ENCODE measurements around the gene SLC51A. TPM values are rescaled to one million over a fixed set of nuclear protein-coding genes. Genes with fewer than 3 reads are reported as not detected.
"Not testable (repeated sequence)": the region's sequence is repeated elsewhere in the genome, so short reads cannot be mapped to it uniquely, and the experiment has no call there.

Gene SLC51A
- total and polyA plus RNA-seq, 2 donors (not counting 3 experiments of a cell fraction or from before 2014, with no cell fraction given): not detected

DNA sequence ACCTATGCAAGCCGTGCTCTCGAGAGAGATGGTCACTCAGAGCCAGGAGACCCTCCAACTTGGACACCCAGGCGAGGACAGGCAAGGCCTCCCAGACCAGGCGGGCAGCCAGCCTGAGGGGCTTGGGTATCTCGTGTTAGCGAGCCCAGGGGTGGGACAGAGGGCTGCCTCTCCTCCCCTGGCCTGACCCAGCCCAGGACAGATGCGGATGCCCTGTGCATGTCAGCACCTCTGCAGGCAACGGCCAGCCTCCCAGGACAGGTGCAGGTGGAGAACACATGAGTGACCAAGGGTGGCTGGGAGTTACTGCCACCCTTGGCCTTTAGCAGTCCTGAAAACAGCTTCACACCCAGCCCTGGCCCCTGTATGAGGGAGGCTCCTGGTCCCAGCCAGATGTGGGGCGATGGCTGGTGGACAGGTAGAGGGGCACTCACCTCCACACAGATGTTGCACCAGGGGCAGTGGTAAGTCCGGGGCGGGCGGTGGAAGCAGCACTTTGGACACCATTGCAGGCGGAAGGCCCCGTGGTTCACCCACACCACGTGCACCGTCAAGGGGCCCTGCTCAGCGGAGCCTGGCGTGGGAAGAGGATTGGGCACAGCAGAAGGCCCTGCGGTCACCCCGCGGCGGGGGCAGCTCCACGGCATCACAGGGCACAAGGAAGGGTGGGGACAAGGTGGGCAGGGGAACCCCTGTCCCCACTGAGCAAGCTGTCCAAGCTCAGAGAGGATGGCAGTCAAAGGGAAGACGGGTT is 7.2 kb upstream of the SLC51A start:
- Histone ChIP-seq H2AFZ (ENCODE audit: low read depth, low read length) (no peak overlapping the region), H3K4me3 (replicated peaks in 1 of 3; ENCODE audit: insufficient read depth in 1 of 3, low read depth in 1 of 3, low read length in 3 of 3) (no peak overlapping the region), H3K9ac (replicated peaks; ENCODE audit: extremely low read depth, insufficient read depth, low read length) (no peak overlapping the region), H3K9me3 (replicated peaks; ENCODE audit: control insufficient read depth, insufficient read depth, low read length) (no peaks in the 10 kb centered on the region), H3K27me3 (ENCODE audit: control insufficient read depth in 2 of 2, insufficient read depth in 2 of 2, low read length in 2 of 2) (peaks cover 0 to 2% of the 10 kb centered on the region in 2 experiments), H3K36me3 (ENCODE audit: control insufficient read depth in 2 of 2, extremely low read depth in 1 of 2, insufficient read depth in 2 of 2, low read length in 2 of 2) (no peaks in the 10 kb centered on the region), H3K9me1 (replicated peaks; ENCODE audit: control insufficient read depth, extremely low read depth, insufficient read depth, low read length) (no peaks in the 10 kb centered on the region), H3K27ac (ENCODE audit: insufficient read depth, low read depth, low read length) (no peak overlapping the region), H3K4me1 (ENCODE audit: control insufficient read depth, extremely low read depth, insufficient read depth, low read length) (no peaks in the 10 kb centered on the region), H3K4me2 (ENCODE audit: insufficient read depth, low read length) (no peak overlapping the region), H4K20me1 (replicated peaks; ENCODE audit: control insufficient read depth, extremely low read depth, insufficient read depth, low read length) (no peaks in the 10 kb centered on the region), H3K79me2 (ENCODE audit: control insufficient read depth, insufficient read depth, low read length) (no peaks in the 10 kb centered on the region)
- intact Hi-C loops (cut with micrococcal nuclease): no loop called here
- FAIRE-seq (no peak), DNase-seq (ENCODE audit: low read depth, low spot score) (no peak)
- dilution Hi-C loops (cut with MboI; ENCODE audit: extremely low pct_ligation_motif_present, low sequenced_read_pairs): no loop called here
- ChIA-PET CTCF (interaction anchor here (0.7 kb wide), 1 partner anchor 134 kb away, joined by 4 read pairs; no protein-coding TSS in a partner anchor), POLR2A (no interaction called here)
- TF ChIP-seq EZH2 (IDR thresholded peaks at IDR 0.05; ENCODE audit: borderline replicate concordance, low read depth, low read length, severe bottlenecking) (no peak), POLR2A (IDR thresholded peaks at IDR 0.05; ENCODE audit: low read depth, low read length) (no peak), POLR2AphosphoS5 (IDR thresholded peaks at IDR 0.05; ENCODE audit: insufficient read depth, low read depth, low read length) (no peak), GATA2 (IDR thresholded peaks at IDR 0.05; ENCODE audit: insufficient read depth, insufficient read length, low read depth, low read length) (no peak)
- TF ChIP-seq, protein P1, sequence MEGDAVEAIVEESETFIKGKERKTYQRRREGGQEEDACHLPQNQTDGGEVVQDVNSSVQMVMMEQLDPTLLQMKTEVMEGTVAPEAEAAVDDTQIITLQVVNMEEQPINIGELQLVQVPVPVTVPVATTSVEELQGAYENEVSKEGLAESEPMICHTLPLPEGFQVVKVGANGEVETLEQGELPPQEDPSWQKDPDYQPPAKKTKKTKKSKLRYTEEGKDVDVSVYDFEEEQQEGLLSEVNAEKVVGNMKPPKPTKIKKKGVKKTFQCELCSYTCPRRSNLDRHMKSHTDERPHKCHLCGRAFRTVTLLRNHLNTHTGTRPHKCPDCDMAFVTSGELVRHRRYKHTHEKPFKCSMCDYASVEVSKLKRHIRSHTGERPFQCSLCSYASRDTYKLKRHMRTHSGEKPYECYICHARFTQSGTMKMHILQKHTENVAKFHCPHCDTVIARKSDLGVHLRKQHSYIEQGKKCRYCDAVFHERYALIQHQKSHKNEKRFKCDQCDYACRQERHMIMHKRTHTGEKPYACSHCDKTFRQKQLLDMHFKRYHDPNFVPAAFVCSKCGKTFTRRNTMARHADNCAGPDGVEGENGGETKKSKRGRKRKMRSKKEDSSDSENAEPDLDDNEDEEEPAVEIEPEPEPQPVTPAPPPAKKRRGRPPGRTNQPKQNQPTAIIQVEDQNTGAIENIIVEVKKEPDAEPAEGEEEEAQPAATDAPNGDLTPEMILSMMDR (IDR thresholded peaks at IDR 0.05; ENCODE audit: extremely low read depth in 1 of 2, insufficient read depth in 1 of 2, low read depth in 1 of 2, low read length in 2 of 2): no peak
- no TSS peak for BruUV-seq (replicated peaks)

DNA sequence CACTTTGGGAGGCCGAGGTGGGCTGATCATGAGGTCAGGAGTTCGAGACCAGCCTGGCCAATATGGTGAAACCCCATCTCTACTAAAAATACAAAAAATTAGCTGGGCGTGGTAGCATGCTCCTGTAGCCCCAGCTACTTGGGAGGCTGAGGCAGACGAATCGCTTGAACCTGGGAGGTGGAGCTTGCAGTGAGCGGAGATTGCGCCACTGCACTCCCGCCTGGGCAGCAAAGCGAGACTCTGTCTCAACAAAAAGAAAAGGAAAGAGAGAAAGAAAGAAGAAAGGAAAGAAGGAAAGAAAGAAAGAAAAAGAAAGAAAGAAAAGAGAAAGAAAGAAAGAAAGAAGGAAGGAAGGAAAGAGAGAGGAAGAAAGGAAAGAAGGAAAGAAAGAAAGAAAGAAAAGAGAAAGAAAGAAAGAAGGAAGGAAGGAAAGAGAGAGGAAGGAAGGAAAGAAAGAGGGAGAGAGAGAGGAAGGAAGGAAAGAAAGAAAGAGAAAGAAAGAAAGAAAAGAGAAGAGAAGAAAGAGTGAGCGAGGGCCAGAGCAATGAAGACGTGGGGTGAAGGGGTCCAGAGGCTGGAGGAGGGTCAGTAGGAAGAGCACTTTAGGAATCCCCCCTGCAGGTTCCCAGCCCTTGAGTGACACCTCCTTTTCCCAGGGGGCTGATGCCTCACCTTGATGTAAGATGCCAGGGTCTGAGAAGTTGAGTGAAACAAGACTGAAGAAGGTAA is 6.2 kb upstream of the SLC51A start:
- FAIRE-seq; H3K27ac ChIP-seq (ENCODE audit: insufficient read depth, low read depth, low read length); H3K36me3 ChIP-seq (ENCODE audit: control insufficient read depth in 2 of 2, extremely low read depth in 1 of 2, insufficient read depth in 2 of 2, low read length in 2 of 2); H3K9ac ChIP-seq (replicated peaks; ENCODE audit: extremely low read depth, insufficient read depth, low read length); CTCF ChIA-PET; H3K9me3 ChIP-seq (replicated peaks; ENCODE audit: control insufficient read depth, insufficient read depth, low read length); H3K4me2 ChIP-seq (ENCODE audit: insufficient read depth, low read length); H3K9me1 ChIP-seq (replicated peaks; ENCODE audit: control insufficient read depth, extremely low read depth, insufficient read depth, low read length); BruUV-seq (replicated peaks); H3K4me3 ChIP-seq (replicated peaks in 1 of 3; ENCODE audit: insufficient read depth in 1 of 3, low read depth in 1 of 3, low read length in 3 of 3); intact Hi-C loops (cut with micrococcal nuclease); H2AFZ ChIP-seq (ENCODE audit: low read depth, low read length); POLR2A ChIA-PET; dilution Hi-C loops (cut with MboI; ENCODE audit: extremely low pct_ligation_motif_present, low sequenced_read_pairs); DNase-seq (ENCODE audit: low read depth, low spot score); H3K79me2 ChIP-seq (ENCODE audit: control insufficient read depth, insufficient read depth, low read length); H4K20me1 ChIP-seq (replicated peaks; ENCODE audit: control insufficient read depth, extremely low read depth, insufficient read depth, low read length); H3K27me3 ChIP-seq (ENCODE audit: control insufficient read depth in 2 of 2, insufficient read depth in 2 of 2, low read length in 2 of 2); H3K4me1 ChIP-seq (ENCODE audit: control insufficient read depth, extremely low read depth, insufficient read depth, low read length): not testable (repeated sequence)

Data from endothelial cell of umbilical vein (primary cell).